HG03159 (cell line): ENCODE measurements around the gene OR6C70.

ENCODE experiments used
- ATAC-seq: cut with Tn5 transposase; IDR thresholded peaks from one replicate; pipeline ENCODE4 v1.9.1; 2021; ENCODE audit warnings: mild to moderate bottlenecking, moderate library complexity; ENCODE audit not compliant: unreplicated experiment

The OR6C70 gene

GRCh38 chr12:55420307-55420962 lies 49.5 kb downstream of the OR6C70 start:
- no peak for ATAC-seq
